Measurements from ENCODE around the gene PLEKHM3.

The PLEKHM3 gene

DNA sequence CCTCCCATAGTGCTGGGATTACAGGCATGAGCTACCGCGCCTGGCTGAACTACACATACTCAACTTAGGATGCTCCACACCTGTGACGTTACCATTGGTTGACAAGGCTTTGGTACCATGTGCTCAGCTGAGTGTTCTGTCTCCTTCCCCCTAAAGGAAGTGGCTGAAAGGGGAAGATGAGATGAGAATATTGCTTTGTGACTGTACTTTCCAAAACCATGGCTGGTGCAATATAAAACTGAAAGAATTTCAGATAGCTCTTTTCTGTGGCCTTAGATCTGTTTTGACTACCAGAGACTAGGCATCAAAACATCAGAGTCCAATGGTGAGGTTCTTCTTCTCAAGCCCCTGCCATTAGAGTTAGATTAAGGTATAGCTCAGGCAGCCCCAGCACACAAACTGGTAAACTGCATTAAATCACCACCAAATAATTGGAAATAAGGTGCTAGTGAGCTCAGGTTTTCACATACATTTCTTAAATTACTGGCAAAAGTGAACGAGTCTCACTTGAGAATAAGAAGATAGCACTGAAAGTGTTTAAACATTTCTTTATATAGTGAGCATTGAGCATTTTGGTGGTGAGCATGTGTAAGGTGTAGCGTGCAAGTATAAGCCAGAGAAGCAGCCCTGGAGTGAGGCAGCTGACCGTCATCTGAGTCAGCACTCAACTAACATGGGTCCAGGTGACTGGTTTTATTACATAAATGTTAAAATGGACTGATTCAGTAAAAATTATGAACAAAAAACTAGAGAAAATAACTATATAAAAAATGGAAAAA lies 142.1 kb downstream of the PLEKHM3 start:
- no peak for TF ChIP-seq ZBTB7A (IDR thresholded peaks at IDR 0.05; ENCODE audit: low read depth)
- no peak for TF ChIP-seq RAD21 (IDR thresholded peaks at IDR 0.05; ENCODE audit: low read depth)
- TF ChIP-seq NFIC (IDR thresholded peaks at IDR 0.05) = no peak
- no peak for TF ChIP-seq MAX (IDR thresholded peaks at IDR 0.05)
- TF ChIP-seq TCF12 (IDR thresholded peaks at IDR 0.05; ENCODE audit: low read depth) = no peak
- TF ChIP-seq FOXM1 (IDR thresholded peaks at IDR 0.05; ENCODE audit: borderline replicate concordance, low read depth) = no peak
- TF ChIP-seq CEBPB (IDR thresholded peaks at IDR 0.05) = no peak
- TF ChIP-seq CREB1 (IDR thresholded peaks at IDR 0.05; ENCODE audit: low read depth) = no peak
- TF ChIP-seq REST (IDR thresholded peaks at IDR 0.05; ENCODE audit: low read depth) = no peak
- TF ChIP-seq YY1 (IDR thresholded peaks at IDR 0.05; ENCODE audit: low read depth) = no peak

GRCh38 chr2:207881902-207882301 lies 143.4 kb downstream of the PLEKHM3 start:
- TF ChIP-seq TAF1 (IDR thresholded peaks at IDR 0.05; ENCODE audit: low read depth) = no peak

- no peak for TF ChIP-seq TCF12 (IDR thresholded peaks at IDR 0.05; ENCODE audit: low read depth)
- TF ChIP-seq YY1 (IDR thresholded peaks at IDR 0.05; ENCODE audit: low read depth) = no peak
- no peak for TF ChIP-seq RAD21 (IDR thresholded peaks at IDR 0.05; ENCODE audit: low read depth)
- no peak for TF ChIP-seq TEAD4 (IDR thresholded peaks at IDR 0.05)
- no peak for TF ChIP-seq FOXM1 (IDR thresholded peaks at IDR 0.05; ENCODE audit: borderline replicate concordance, low read depth)
- TF ChIP-seq EGR1 (IDR thresholded peaks at IDR 0.05) = no peak
- TF ChIP-seq USF1 (IDR thresholded peaks at IDR 0.05) = no peak
- TF ChIP-seq REST (IDR thresholded peaks at IDR 0.05; ENCODE audit: low read depth) = no peak
- no peak for TF ChIP-seq CREB1 (IDR thresholded peaks at IDR 0.05; ENCODE audit: low read depth)
These were observed 145.8 kb downstream of the PLEKHM3 start for GRCh38 chr2:207879536-207879935.

- TF ChIP-seq RAD21 (IDR thresholded peaks at IDR 0.05; ENCODE audit: low read depth) (no peak), TCF12 (IDR thresholded peaks at IDR 0.05; ENCODE audit: low read depth) (no peak), CEBPB (IDR thresholded peaks at IDR 0.05) (no peak), EP300 (IDR thresholded peaks at IDR 0.05; ENCODE audit: borderline replicate concordance) (no peak), TAF1 (IDR thresholded peaks at IDR 0.05; ENCODE audit: low read depth) (no peak), CREB1 (IDR thresholded peaks at IDR 0.05; ENCODE audit: low read depth) (no peak), NFIC (IDR thresholded peaks at IDR 0.05) (no peak), USF1 (IDR thresholded peaks at IDR 0.05) (no peak), TEAD4 (IDR thresholded peaks at IDR 0.05) (no peak), EGR1 (IDR thresholded peaks at IDR 0.05) (no peak), REST (IDR thresholded peaks at IDR 0.05; ENCODE audit: low read depth) (no peak)
These were observed 148.3 kb downstream of the PLEKHM3 start for GRCh38 chr2:207876842-207877535.
